Lower leg skin (tissue), 3 donors: Measurements from ENCODE around the gene REP15.

Experiments used
- POLR2A ChIP-seq, 2 donors: fragments of 450-650 bp; IDR thresholded peaks; one replicate each; pipeline ENCODE4 v1.6.1; 2016 to 2017; ENCODE audit warnings: antibody characterized with exemption in 2 of 2, mild to moderate bottlenecking in 1 of 2, moderate library complexity in 1 of 2
- TF ChIP-seq, protein P1 (sequence below), 3 donors: fragments of 450-650 bp; IDR thresholded peaks; one replicate each; pipeline ENCODE4 v1.5.1; 2016; ENCODE audit warnings: antibody characterized with exemption in 3 of 3, mild to moderate bottlenecking in 3 of 3, moderate library complexity in 2 of 3

DNA sequence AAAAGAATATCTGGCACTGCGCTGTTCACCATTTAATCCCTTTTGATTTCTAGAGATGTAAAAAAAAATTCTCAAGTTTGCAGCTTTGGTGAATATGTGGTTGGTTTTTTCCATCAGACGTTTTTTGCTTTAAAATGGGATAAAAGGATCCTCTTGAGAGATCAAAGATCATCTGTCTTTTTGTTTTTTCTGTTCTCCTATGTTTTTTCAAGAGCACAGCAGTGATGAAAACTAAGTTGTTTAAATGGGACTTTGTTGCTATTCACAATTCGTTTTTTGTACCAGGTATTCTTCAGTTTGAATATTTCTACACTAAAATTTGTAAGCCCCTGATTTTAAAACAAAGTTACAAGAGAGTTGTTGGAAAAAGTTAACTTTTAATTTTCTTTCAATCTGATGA lies 29.7 kb upstream of the REP15 start:
- no peak for TF ChIP-seq POLR2A (IDR thresholded peaks at IDR 0.05)
- TF ChIP-seq, protein P1, sequence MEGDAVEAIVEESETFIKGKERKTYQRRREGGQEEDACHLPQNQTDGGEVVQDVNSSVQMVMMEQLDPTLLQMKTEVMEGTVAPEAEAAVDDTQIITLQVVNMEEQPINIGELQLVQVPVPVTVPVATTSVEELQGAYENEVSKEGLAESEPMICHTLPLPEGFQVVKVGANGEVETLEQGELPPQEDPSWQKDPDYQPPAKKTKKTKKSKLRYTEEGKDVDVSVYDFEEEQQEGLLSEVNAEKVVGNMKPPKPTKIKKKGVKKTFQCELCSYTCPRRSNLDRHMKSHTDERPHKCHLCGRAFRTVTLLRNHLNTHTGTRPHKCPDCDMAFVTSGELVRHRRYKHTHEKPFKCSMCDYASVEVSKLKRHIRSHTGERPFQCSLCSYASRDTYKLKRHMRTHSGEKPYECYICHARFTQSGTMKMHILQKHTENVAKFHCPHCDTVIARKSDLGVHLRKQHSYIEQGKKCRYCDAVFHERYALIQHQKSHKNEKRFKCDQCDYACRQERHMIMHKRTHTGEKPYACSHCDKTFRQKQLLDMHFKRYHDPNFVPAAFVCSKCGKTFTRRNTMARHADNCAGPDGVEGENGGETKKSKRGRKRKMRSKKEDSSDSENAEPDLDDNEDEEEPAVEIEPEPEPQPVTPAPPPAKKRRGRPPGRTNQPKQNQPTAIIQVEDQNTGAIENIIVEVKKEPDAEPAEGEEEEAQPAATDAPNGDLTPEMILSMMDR (IDR thresholded peaks at IDR 0.05) = no peak
